GM03348 (cell line): ENCODE results near the gene ROBO1.
A peak's percentile ranks its signal among the peaks of the same experiment; 100 is the strongest.
"Not testable (repeated sequence)": the region's sequence is repeated elsewhere in the genome, so short reads cannot be mapped to it uniquely, and the experiment has no call there.

Experiments
- DNase-seq: peaks from one replicate; pipeline ENCODE4 v3.0.0; 2012; ENCODE audit warnings: low spot score

The ROBO1 gene

GRCh38 chr3:79767905-79768267 lies at the start of gene ROBO1:
TSS of gene ROBO1 (minus strand) at chr3:79767998.
- no peak for DNase-seq

- DNase-seq = no peak
Observed at GRCh38 chr3:79817224-79817623, 49.4 kb upstream of the ROBO1 start.

- no peak for DNase-seq
Observed at GRCh38 chr3:79815478-79815877, 47.7 kb upstream of the ROBO1 start.

- DNase-seq = no peak
Observed at GRCh38 chr3:79810581-79810980, 42.8 kb upstream of the ROBO1 start.

GRCh38 chr3:79810092-79810491 lies 42.3 kb upstream of the ROBO1 start:
- DNase-seq = no peak

GRCh38 chr3:79809106-79809505 lies 41.3 kb upstream of the ROBO1 start:
- DNase-seq = no peak

- DNase-seq = no peak
Observed at GRCh38 chr3:79808515-79808914, 40.7 kb upstream of the ROBO1 start.

GRCh38 chr3:79790177-79790576 lies 22.4 kb upstream of the ROBO1 start:
- DNase-seq = not testable (repeated sequence)

GRCh38 chr3:79773291-79773690 lies 5.5 kb upstream of the ROBO1 start:
- no peak for DNase-seq

GRCh38 chr3:79769229-79769628 lies 1.4 kb upstream of the ROBO1 start:
- DNase-seq = no peak

GRCh38 chr3:79767194-79767904 lies 449 bp downstream of the ROBO1 start:
- peak; percentile 4 for DNase-seq

GRCh38 chr3:79766496-79767193 lies 1.2 kb downstream of the ROBO1 start:
- DNase-seq = no peak

- DNase-seq = no peak
Observed at GRCh38 chr3:79765911-79766310, 1.9 kb downstream of the ROBO1 start.

GRCh38 chr3:79761441-79761840 lies 6.4 kb downstream of the ROBO1 start:
- no peak for DNase-seq

- DNase-seq = no peak
Observed at GRCh38 chr3:79751703-79752102, 16.1 kb downstream of the ROBO1 start.

GRCh38 chr3:79737530-79737929 lies 30.3 kb downstream of the ROBO1 start:
- DNase-seq = no peak

- no peak for DNase-seq
Observed at GRCh38 chr3:79729096-79729495, 38.7 kb downstream of the ROBO1 start.

GRCh38 chr3:79726786-79727185 lies 41.0 kb downstream of the ROBO1 start:
- DNase-seq = no peak

GRCh38 chr3:79724206-79724605 lies 43.6 kb downstream of the ROBO1 start:
- DNase-seq = no peak

GRCh38 chr3:79690072-79690471 lies 77.7 kb downstream of the ROBO1 start:
- no peak for DNase-seq

- DNase-seq = no peak
Observed at GRCh38 chr3:79685108-79685507, 82.7 kb downstream of the ROBO1 start.

- no peak for DNase-seq
Observed at GRCh38 chr3:79684041-79684440, 83.8 kb downstream of the ROBO1 start.

- DNase-seq = no peak
Observed at GRCh38 chr3:79672731-79673130, 95.1 kb downstream of the ROBO1 start.

- no peak for DNase-seq
Observed at GRCh38 chr3:79672075-79672474, 95.7 kb downstream of the ROBO1 start.
